ENCODE measurements around the gene GSTA4.
A peak's percentile ranks its signal among the peaks of the same experiment; 100 is the strongest.
"Not testable (repeated sequence)": the region's sequence is repeated elsewhere in the genome, so short reads cannot be mapped to it uniquely, and the experiment has no call there.

The GSTA4 gene

DNA sequence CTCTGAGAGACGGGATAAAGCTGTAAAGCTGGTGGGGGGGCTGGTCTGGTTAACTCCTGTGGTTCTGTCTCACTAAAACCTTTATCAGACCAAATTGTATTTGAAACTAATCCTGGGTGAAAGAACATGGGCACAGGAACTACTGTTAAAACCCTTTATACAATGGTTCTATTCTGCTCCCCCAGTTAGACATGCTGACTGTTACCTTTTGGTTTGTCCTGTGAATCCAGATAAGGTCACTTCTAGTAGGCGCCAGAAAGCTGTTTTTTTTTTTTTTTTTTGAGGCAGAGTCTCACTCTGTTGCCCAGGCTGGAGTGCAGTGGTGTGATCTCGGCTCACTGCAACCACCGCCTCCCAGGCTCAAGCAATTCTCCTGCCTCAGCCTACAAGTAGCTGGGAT lies 29.7 kb downstream of the GSTA4 start:
- peaks cover 3% of the 10 kb centered on the region; the same call in 1 of the 2 replicates for H3K9me3 ChIP-seq (ENCODE audit: insufficient read depth, low read depth, low read length)
- H3K9ac ChIP-seq (ENCODE audit: low read depth, low read length), result no peak overlapping the region
- H3K27me3 ChIP-seq (ENCODE audit: insufficient read depth, low read length), result peaks cover 15% of the 10 kb centered on the region; the same call in 1 of the 2 replicates
- peaks cover 4% of the 10 kb centered on the region; the same call in 1 of the 2 replicates for H3K4me1 ChIP-seq (ENCODE audit: insufficient read depth, low read length)
- H3K27ac ChIP-seq (ENCODE audit: low read length), result no peak overlapping the region
- H3K36me3 ChIP-seq (ENCODE audit: insufficient read depth, low read depth, low read length), result no peaks in the 10 kb centered on the region
- H3K4me3 ChIP-seq (ENCODE audit: low read length), result no peak overlapping the region

DNA sequence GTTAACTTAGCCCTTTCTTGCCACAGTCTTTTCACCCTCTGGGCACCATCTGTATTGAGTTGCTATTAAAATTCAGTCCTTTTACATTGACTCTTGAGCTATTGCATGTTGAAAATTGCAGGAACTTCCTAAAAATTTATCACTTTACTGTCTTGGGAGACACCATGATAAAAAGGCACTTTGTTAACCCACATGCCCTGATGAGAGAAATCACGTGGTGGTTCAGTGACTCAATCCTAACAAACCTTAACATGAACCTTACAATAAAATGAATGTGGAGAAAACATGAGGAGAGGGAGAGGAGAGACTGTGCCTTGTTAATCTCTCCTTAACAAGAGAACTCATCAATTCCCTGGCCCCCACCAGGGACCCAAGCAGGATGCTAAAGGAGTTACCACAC lies 30.8 kb downstream of the GSTA4 start:
- Histone ChIP-seq H3K27me3 (ENCODE audit: insufficient read depth, low read length) (peaks cover 17% of the 10 kb centered on the region; the same call in 1 of the 2 replicates), H3K9ac (ENCODE audit: low read depth, low read length) (no peak overlapping the region), H3K36me3 (ENCODE audit: insufficient read depth, low read depth, low read length) (no peaks in the 10 kb centered on the region), H3K4me1 (ENCODE audit: insufficient read depth, low read length) (peaks cover 5% of the 10 kb centered on the region; the same call in 1 of the 2 replicates), H3K9me3 (ENCODE audit: insufficient read depth, low read depth, low read length) (peaks cover 3% of the 10 kb centered on the region; the same call in 1 of the 2 replicates), H3K27ac (ENCODE audit: low read length) (no peak overlapping the region), H3K4me3 (ENCODE audit: low read length) (no peak overlapping the region)

- no peak overlapping the region for H3K27ac ChIP-seq (ENCODE audit: low read length)
- H3K27me3 ChIP-seq (ENCODE audit: insufficient read depth, low read length), result peaks cover 22% of the 10 kb centered on the region; the same call in 1 of the 2 replicates
- peaks cover 5% of the 10 kb centered on the region; the same call in 1 of the 2 replicates for H3K4me1 ChIP-seq (ENCODE audit: insufficient read depth, low read length)
- no peak overlapping the region for H3K9ac ChIP-seq (ENCODE audit: low read depth, low read length)
- peaks cover 3% of the 10 kb centered on the region; the same call in 1 of the 2 replicates for H3K9me3 ChIP-seq (ENCODE audit: insufficient read depth, low read depth, low read length)
- no peaks in the 10 kb centered on the region for H3K36me3 ChIP-seq (ENCODE audit: insufficient read depth, low read depth, low read length)
- no peak overlapping the region for H3K4me3 ChIP-seq (ENCODE audit: low read length)
These were observed 32.4 kb downstream of the GSTA4 start for GRCh38 chr6:52962701-52963100.

- not testable (repeated sequence) for H3K4me1 ChIP-seq (ENCODE audit: insufficient read depth, low read length); H3K27ac ChIP-seq (ENCODE audit: low read length); H3K9me3 ChIP-seq (ENCODE audit: insufficient read depth, low read depth, low read length); H3K36me3 ChIP-seq (ENCODE audit: insufficient read depth, low read depth, low read length); H3K9ac ChIP-seq (ENCODE audit: low read depth, low read length)
- Histone ChIP-seq H3K4me3 (ENCODE audit: low read length) (peak overlapping the region; percentile 56; the same call in 1 of the 2 replicates), H3K27me3 (ENCODE audit: insufficient read depth, low read length) (peaks cover 22% of the 10 kb centered on the region; the same call in 1 of the 2 replicates)
These were observed 34.1 kb downstream of the GSTA4 start for GRCh38 chr6:52961022-52961421.

DNA sequence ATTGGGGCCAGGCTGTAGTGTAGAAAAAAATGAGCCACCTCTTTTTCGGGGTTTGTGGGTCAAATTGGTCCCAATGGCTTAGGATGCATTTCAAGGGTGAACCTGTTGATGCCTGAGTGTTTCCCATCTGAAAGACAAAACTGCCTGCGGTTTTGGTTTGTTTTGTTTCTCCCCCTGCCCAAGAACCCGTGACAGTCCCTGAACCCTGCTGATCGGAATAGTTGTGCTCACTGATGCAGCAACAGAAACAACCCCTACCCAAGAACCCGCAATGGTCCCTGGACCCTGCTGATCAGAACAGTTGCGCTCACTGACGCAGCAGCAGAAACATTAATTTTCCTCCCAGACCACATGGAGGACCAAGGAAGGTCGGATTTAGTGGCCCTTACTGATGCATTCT lies 34.9 kb downstream of the GSTA4 start:
- H3K9ac ChIP-seq (ENCODE audit: low read depth, low read length); H3K36me3 ChIP-seq (ENCODE audit: insufficient read depth, low read depth, low read length); H3K9me3 ChIP-seq (ENCODE audit: insufficient read depth, low read depth, low read length); H3K4me1 ChIP-seq (ENCODE audit: insufficient read depth, low read length); H3K27ac ChIP-seq (ENCODE audit: low read length): not testable (repeated sequence)
- Histone ChIP-seq H3K4me3 (ENCODE audit: low read length) (peak overlapping the region; percentile 40), H3K27me3 (ENCODE audit: insufficient read depth, low read length) (peaks cover 22% of the 10 kb centered on the region; the same call in 1 of the 2 replicates)

DNA sequence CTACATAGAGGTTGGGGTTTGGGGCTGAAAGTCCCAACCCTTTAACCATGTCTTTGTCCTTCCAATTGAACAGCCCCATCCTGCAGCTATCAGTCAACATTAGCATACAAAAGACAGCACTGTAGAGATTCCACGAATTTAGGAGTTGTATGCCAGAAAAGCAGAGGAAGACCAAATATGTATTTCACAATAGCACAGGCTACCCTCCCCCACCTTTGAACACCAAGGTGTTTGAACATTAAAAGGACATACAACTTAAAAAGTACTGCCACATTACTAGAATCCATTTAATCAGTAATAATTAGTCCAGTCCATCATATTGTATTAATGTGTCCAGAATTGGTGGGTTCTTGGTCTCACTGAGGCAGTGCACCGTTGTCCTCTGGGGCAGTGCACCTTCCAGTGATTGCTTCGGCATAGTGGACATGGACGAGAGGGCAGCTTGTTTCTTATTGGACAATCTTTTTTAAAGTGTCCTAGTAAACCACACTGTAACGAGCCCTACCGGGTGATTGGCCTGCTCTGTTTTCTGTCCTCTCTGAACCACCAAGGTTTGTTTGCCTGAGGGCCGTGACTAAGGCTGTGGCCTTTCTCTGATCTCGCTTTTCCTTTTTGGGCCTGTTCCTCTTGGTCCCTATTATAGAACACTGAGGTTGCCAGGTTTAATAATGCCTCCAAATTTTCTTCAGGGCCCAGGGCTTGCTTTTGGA lies 36.4 kb downstream of the GSTA4 start:
- H3K4me3 ChIP-seq (ENCODE audit: low read length), result no peak overlapping the region
- no peaks in the 10 kb centered on the region for H3K36me3 ChIP-seq (ENCODE audit: insufficient read depth, low read depth, low read length)
- H3K27ac ChIP-seq (ENCODE audit: low read length), result no peak overlapping the region
- peaks cover 3% of the 10 kb centered on the region; the same call in 1 of the 2 replicates for H3K9me3 ChIP-seq (ENCODE audit: insufficient read depth, low read depth, low read length)
- peaks cover 22% of the 10 kb centered on the region; the same call in 1 of the 2 replicates for H3K27me3 ChIP-seq (ENCODE audit: insufficient read depth, low read length)
- no peak overlapping the region for H3K9ac ChIP-seq (ENCODE audit: low read depth, low read length)
- peaks cover 5% of the 10 kb centered on the region; the same call in 1 of the 2 replicates for H3K4me1 ChIP-seq (ENCODE audit: insufficient read depth, low read length)

- Histone ChIP-seq H3K9ac (ENCODE audit: low read depth, low read length) (no peak overlapping the region), H3K27ac (ENCODE audit: low read length) (no peak overlapping the region), H3K4me3 (ENCODE audit: low read length) (no peak overlapping the region), H3K9me3 (ENCODE audit: insufficient read depth, low read depth, low read length) (no peaks in the 10 kb centered on the region), H3K27me3 (ENCODE audit: insufficient read depth, low read length) (peaks cover 11% of the 10 kb centered on the region; the same call in 1 of the 2 replicates), H3K36me3 (ENCODE audit: insufficient read depth, low read depth, low read length) (no peaks in the 10 kb centered on the region), H3K4me1 (ENCODE audit: insufficient read depth, low read length) (peaks cover 5% of the 10 kb centered on the region; the same call in 1 of the 2 replicates)
These were observed 39.2 kb downstream of the GSTA4 start for GRCh38 chr6:52955871-52956270.

- no peaks in the 10 kb centered on the region for H3K36me3 ChIP-seq (ENCODE audit: insufficient read depth, low read depth, low read length)
These were observed 40.9 kb downstream of the GSTA4 start for GRCh38 chr6:52953911-52954839.

GRCh38 chr6:52946306-52946705 lies 48.8 kb downstream of the GSTA4 start:
- H3K9me3 ChIP-seq (ENCODE audit: insufficient read depth, low read depth, low read length), result no peaks in the 10 kb centered on the region
- no peaks in the 10 kb centered on the region for H3K27me3 ChIP-seq (ENCODE audit: insufficient read depth, low read length)
- peaks cover 4% of the 10 kb centered on the region; the same call in 1 of the 2 replicates for H3K4me1 ChIP-seq (ENCODE audit: insufficient read depth, low read length)
- no peaks in the 10 kb centered on the region for H3K36me3 ChIP-seq (ENCODE audit: insufficient read depth, low read depth, low read length)
- no peak overlapping the region for H3K9ac ChIP-seq (ENCODE audit: low read depth, low read length)
- H3K27ac ChIP-seq (ENCODE audit: low read length), result no peak overlapping the region
- H3K4me3 ChIP-seq (ENCODE audit: low read length), result no peak overlapping the region

More at GRCh38 chr6:52953911-52954839, 40.9 kb downstream of the GSTA4 start:
- H3K4me3 ChIP-seq (ENCODE audit: low read length), result no peak overlapping the region
- H3K9ac ChIP-seq (ENCODE audit: low read depth, low read length), result no peak overlapping the region
- H3K4me1 ChIP-seq (ENCODE audit: insufficient read depth, low read length), result no peaks in the 10 kb centered on the region
- peaks cover 4% of the 10 kb centered on the region; the same call in 1 of the 2 replicates for H3K27me3 ChIP-seq (ENCODE audit: insufficient read depth, low read length)
- H3K9me3 ChIP-seq (ENCODE audit: insufficient read depth, low read depth, low read length), result no peaks in the 10 kb centered on the region
- H3K27ac ChIP-seq (ENCODE audit: low read length), result no peak overlapping the region

DNA sequence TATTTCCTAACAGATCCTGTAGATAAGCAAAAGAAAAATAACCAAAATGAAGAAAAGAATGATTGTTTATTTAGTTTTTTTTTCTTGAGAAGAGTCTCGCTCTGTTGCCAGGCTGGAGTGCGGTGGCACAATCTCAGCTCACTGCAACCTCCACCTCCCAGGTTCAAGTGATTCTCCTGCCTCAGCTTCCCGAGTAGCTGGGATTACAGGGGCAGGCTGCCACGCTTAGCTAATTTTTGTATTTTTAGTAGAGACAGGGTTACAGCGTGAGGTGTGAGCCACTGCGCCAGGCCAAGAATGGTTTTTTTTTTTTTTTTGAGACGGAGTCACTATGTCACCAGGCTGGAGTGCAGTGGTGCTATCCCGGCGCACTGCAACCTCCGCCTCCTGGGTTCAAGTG lies 52.3 kb downstream of the GSTA4 start:
- H3K9me3 ChIP-seq (ENCODE audit: insufficient read depth, low read depth, low read length); H3K27me3 ChIP-seq (ENCODE audit: insufficient read depth, low read length); H3K4me1 ChIP-seq (ENCODE audit: insufficient read depth, low read length); H3K4me3 ChIP-seq (ENCODE audit: low read length); H3K9ac ChIP-seq (ENCODE audit: low read depth, low read length); H3K36me3 ChIP-seq (ENCODE audit: insufficient read depth, low read depth, low read length); H3K27ac ChIP-seq (ENCODE audit: low read length): not testable (repeated sequence)

DNA sequence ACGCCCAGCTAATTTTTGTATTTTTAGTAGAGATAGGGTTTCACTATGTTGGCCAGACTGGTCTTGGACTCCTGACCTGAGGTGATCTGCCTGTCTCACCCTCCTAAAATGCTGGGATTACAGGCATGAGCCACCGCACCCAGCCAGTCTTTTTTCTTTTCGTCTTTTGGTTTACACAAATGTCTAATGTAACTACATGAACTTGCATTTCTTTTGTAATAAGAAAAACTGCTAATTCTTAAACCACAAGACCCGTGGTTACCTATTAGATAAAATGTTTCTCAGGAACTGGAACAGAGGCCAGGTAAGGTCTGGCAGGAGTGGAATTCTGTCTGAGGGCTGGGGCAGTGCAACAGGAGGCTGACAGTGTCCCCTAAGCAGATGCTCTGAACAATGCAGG lies 52.9 kb downstream of the GSTA4 start:
- Histone ChIP-seq H3K9ac (ENCODE audit: low read depth, low read length) (no peak overlapping the region), H3K27me3 (ENCODE audit: insufficient read depth, low read length) (no peaks in the 10 kb centered on the region), H3K4me1 (ENCODE audit: insufficient read depth, low read length) (peaks cover 4% of the 10 kb centered on the region; the same call in 1 of the 2 replicates), H3K4me3 (ENCODE audit: low read length) (no peak overlapping the region), H3K27ac (ENCODE audit: low read length) (no peak overlapping the region), H3K9me3 (ENCODE audit: insufficient read depth, low read depth, low read length) (no peaks in the 10 kb centered on the region), H3K36me3 (ENCODE audit: insufficient read depth, low read depth, low read length) (no peaks in the 10 kb centered on the region)

Measured in iPS-20b (cell line).